GM21825 (cell line): Measurements from ENCODE around the gene PMEL.
A peak's percentile ranks its signal among the peaks of the same experiment; 100 is the strongest.
"Not testable (repeated sequence)": the region's sequence is repeated elsewhere in the genome, so short reads cannot be mapped to it uniquely, and the experiment has no call there.

ENCODE experiments used
- ATAC-seq: cut with Tn5 transposase; IDR thresholded peaks from one replicate; pipeline ENCODE4 v1.9.1; 2021; ENCODE audit warnings: mild to moderate bottlenecking, moderate library complexity; ENCODE audit not compliant: unreplicated experiment

The PMEL gene

GRCh38 chr12:55965941-55966407, at the start of gene PMEL:
PMEL (minus strand) TSS chr12:55966042; CDS start chr12:55966011, 31 bp downstream.
- no peak for ATAC-seq

- no peak for ATAC-seq
Observed at GRCh38 chr12:56014205-56014604, 48.4 kb upstream of the PMEL start.

GRCh38 chr12:56013482-56013881, 47.6 kb upstream of the PMEL start:
- ATAC-seq = no peak

- no peak for ATAC-seq
Observed at GRCh38 chr12:56011509-56012090, 45.8 kb upstream of the PMEL start.

- ATAC-seq = no peak
Observed at GRCh38 chr12:56010111-56010570, 44.3 kb upstream of the PMEL start.

- no peak for ATAC-seq
Observed at GRCh38 chr12:56007564-56008559, 42.0 kb upstream of the PMEL start.

GRCh38 chr12:56004211-56004610, 38.4 kb upstream of the PMEL start:
- no peak for ATAC-seq

GRCh38 chr12:56003376-56003775, 37.5 kb upstream of the PMEL start:
- ATAC-seq = not testable (repeated sequence)

- ATAC-seq = no peak
Observed at GRCh38 chr12:56001487-56002100, 35.8 kb upstream of the PMEL start.

GRCh38 chr12:55999999-56000540, 34.2 kb upstream of the PMEL start:
- not testable (repeated sequence) for ATAC-seq

GRCh38 chr12:55999522-55999921, 33.7 kb upstream of the PMEL start:
- ATAC-seq = not testable (repeated sequence)

- no peak for ATAC-seq
Observed at GRCh38 chr12:55997535-55997859, 31.7 kb upstream of the PMEL start.

GRCh38 chr12:55996715-55997534, 31.1 kb upstream of the PMEL start, which contains the start of gene SUOX:
SUOX (plus strand) TSS chr12:55997276; CDS start chr12:56002222, 4,946 bp downstream.
- peak; percentile 98 for ATAC-seq

- no peak for ATAC-seq
Observed at GRCh38 chr12:55996201-55996714, 30.4 kb upstream of the PMEL start.

GRCh38 chr12:55995366-55995765, 29.5 kb upstream of the PMEL start:
- ATAC-seq = no peak

- no peak for ATAC-seq
Observed at GRCh38 chr12:55993230-55993853, 27.5 kb upstream of the PMEL start.

- ATAC-seq = no peak
Observed at GRCh38 chr12:55991110-55991509, 25.3 kb upstream of the PMEL start.

- not testable (repeated sequence) for ATAC-seq
Observed at GRCh38 chr12:55985976-55986375, 20.1 kb upstream of the PMEL start.

- ATAC-seq = no peak
Observed at GRCh38 chr12:55985341-55985740, 19.5 kb upstream of the PMEL start.

- ATAC-seq = no peak
Observed at GRCh38 chr12:55984861-55985260, 19.0 kb upstream of the PMEL start.
